Activated T-cell treated with anti-CD3 and anti-CD28 coated beads, Interleukin-2, amount 50 U/mL, for 24 hours (primary cell): ENCODE results near the gene YIPF2.
A peak's percentile ranks its signal among the peaks of the same experiment; 100 is the strongest.

Experiments used
- DNase-seq: peaks from one replicate; pipeline ENCODE4 v3.0.0-alpha.2; 2020
- H3K27ac Mint-ChIP-seq: 2 replicates; pipeline ENCODE4 v1.8.0; 2020; ENCODE audit warnings: mild to moderate bottlenecking, mixed read lengths
- H3K27me3 Mint-ChIP-seq: 2 replicates; pipeline ENCODE4 v1.8.0; 2020; ENCODE audit warnings: mixed read lengths
- H3K36me3 Mint-ChIP-seq: 2 replicates; pipeline ENCODE4 v1.8.0; 2020; ENCODE audit warnings: low read depth, mixed read lengths
- H3K4me1 Mint-ChIP-seq: 2 replicates; pipeline ENCODE4 v1.8.0; 2020; ENCODE audit warnings: low read depth, mixed read lengths
- H3K4me3 Mint-ChIP-seq: 2 replicates; pipeline ENCODE4 v1.8.0; 2020; ENCODE audit warnings: mild to moderate bottlenecking, moderate library complexity, mixed read lengths
- H3K9me3 Mint-ChIP-seq: 2 replicates; pipeline ENCODE4 v1.8.0; 2020; ENCODE audit warnings: mixed read lengths

Gene YIPF2

GRCh38 chr19:10907925-10908324 is 20.5 kb downstream of the YIPF2 start:
- no peaks in the 10 kb centered on the region for H3K4me1 Mint-ChIP-seq
- no peaks in the 10 kb centered on the region for H3K27me3 Mint-ChIP-seq
- H3K9me3 Mint-ChIP-seq: no peaks in the 10 kb centered on the region
- no peak overlapping the region for H3K4me3 Mint-ChIP-seq
- no peak overlapping the region for H3K27ac Mint-ChIP-seq
- peaks cover 63% of the 10 kb centered on the region for H3K36me3 Mint-ChIP-seq
- DNase-seq: no peak

GRCh38 chr19:10899151-10899653 is 29.2 kb downstream of the YIPF2 start:
- Mint-ChIP-seq H3K9me3 (no peaks in the 10 kb centered on the region), H3K27ac (no peak overlapping the region), H3K36me3 (peaks cover 17% of the 10 kb centered on the region), H3K4me3 (no peak overlapping the region), H3K27me3 (no peaks in the 10 kb centered on the region), H3K4me1 (peaks cover 13% of the 10 kb centered on the region)
- no peak for DNase-seq

- no peak for DNase-seq
- Mint-ChIP-seq H3K27ac (no peak overlapping the region), H3K9me3 (no peaks in the 10 kb centered on the region), H3K27me3 (no peaks in the 10 kb centered on the region), H3K36me3 (peaks cover 18% of the 10 kb centered on the region), H3K4me1 (peaks cover 13% of the 10 kb centered on the region), H3K4me3 (no peak overlapping the region)
Observed at GRCh38 chr19:10898633-10899032, 29.8 kb downstream of the YIPF2 start.

GRCh38 chr19:10896851-10897526 is 31.4 kb downstream of the YIPF2 start:
- Mint-ChIP-seq H3K36me3 (peaks cover 9% of the 10 kb centered on the region), H3K4me3 (no peak overlapping the region), H3K9me3 (no peaks in the 10 kb centered on the region), H3K4me1 (peaks cover 13% of the 10 kb centered on the region), H3K27me3 (no peaks in the 10 kb centered on the region), H3K27ac (peak overlapping the region; percentile 51)
- DNase-seq: no peak

- no peak overlapping the region for H3K4me3 Mint-ChIP-seq
- H3K27me3 Mint-ChIP-seq: no peaks in the 10 kb centered on the region
- H3K36me3 Mint-ChIP-seq: peaks cover 10% of the 10 kb centered on the region
- H3K9me3 Mint-ChIP-seq: no peaks in the 10 kb centered on the region
- no peak for DNase-seq
- peaks cover 13% of the 10 kb centered on the region for H3K4me1 Mint-ChIP-seq
- no peak overlapping the region for H3K27ac Mint-ChIP-seq
Observed at GRCh38 chr19:10895920-10896319, 32.5 kb downstream of the YIPF2 start.

- no peak for DNase-seq
- Mint-ChIP-seq H3K4me3 (no peak overlapping the region), H3K9me3 (no peaks in the 10 kb centered on the region), H3K27me3 (no peaks in the 10 kb centered on the region), H3K36me3 (peaks cover 10% of the 10 kb centered on the region), H3K27ac (no peak overlapping the region), H3K4me1 (peaks cover 13% of the 10 kb centered on the region)
Observed at GRCh38 chr19:10895363-10895762, 33.1 kb downstream of the YIPF2 start.

- peaks cover 13% of the 10 kb centered on the region for H3K4me1 Mint-ChIP-seq
- H3K27ac Mint-ChIP-seq: no peak overlapping the region
- H3K9me3 Mint-ChIP-seq: no peaks in the 10 kb centered on the region
- H3K36me3 Mint-ChIP-seq: peaks cover 10% of the 10 kb centered on the region
- no peaks in the 10 kb centered on the region for H3K27me3 Mint-ChIP-seq
- no peak overlapping the region for H3K4me3 Mint-ChIP-seq
- DNase-seq: no peak
Observed at GRCh38 chr19:10894911-10895213, 33.6 kb downstream of the YIPF2 start.

GRCh38 chr19:10892256-10892655 is 36.2 kb downstream of the YIPF2 start:
- Mint-ChIP-seq H3K9me3 (no peaks in the 10 kb centered on the region), H3K27ac (no peak overlapping the region), H3K27me3 (no peaks in the 10 kb centered on the region), H3K4me3 (no peak overlapping the region), H3K4me1 (peaks cover 13% of the 10 kb centered on the region), H3K36me3 (peaks cover 11% of the 10 kb centered on the region)
- no peak for DNase-seq

- Mint-ChIP-seq H3K27ac (no peak overlapping the region), H3K27me3 (no peaks in the 10 kb centered on the region), H3K36me3 (peaks cover 11% of the 10 kb centered on the region), H3K4me3 (no peak overlapping the region), H3K9me3 (no peaks in the 10 kb centered on the region), H3K4me1 (peaks cover 7% of the 10 kb centered on the region)
- DNase-seq: no peak
Observed at GRCh38 chr19:10891405-10892086, 36.9 kb downstream of the YIPF2 start.

- DNase-seq: no peak
- Mint-ChIP-seq H3K9me3 (no peaks in the 10 kb centered on the region), H3K36me3 (peaks cover 11% of the 10 kb centered on the region), H3K4me3 (no peak overlapping the region), H3K27me3 (no peaks in the 10 kb centered on the region), H3K4me1 (peaks cover 3% of the 10 kb centered on the region), H3K27ac (no peak overlapping the region)
Observed at GRCh38 chr19:10889880-10890279, 38.6 kb downstream of the YIPF2 start.

- no peak overlapping the region for H3K4me3 Mint-ChIP-seq
- peaks cover 5% of the 10 kb centered on the region for H3K36me3 Mint-ChIP-seq
- H3K9me3 Mint-ChIP-seq: no peaks in the 10 kb centered on the region
- H3K27me3 Mint-ChIP-seq: no peaks in the 10 kb centered on the region
- no peak overlapping the region for H3K27ac Mint-ChIP-seq
- peaks cover 3% of the 10 kb centered on the region for H3K4me1 Mint-ChIP-seq
- DNase-seq: no peak
Observed at GRCh38 chr19:10888421-10888866, 40.0 kb downstream of the YIPF2 start.

GRCh38 chr19:10887616-10888367 is 40.6 kb downstream of the YIPF2 start:
- Mint-ChIP-seq H3K4me1 (peaks cover 3% of the 10 kb centered on the region), H3K4me3 (no peak overlapping the region), H3K27me3 (no peaks in the 10 kb centered on the region), H3K27ac (no peak overlapping the region), H3K9me3 (no peaks in the 10 kb centered on the region), H3K36me3 (peaks cover 5% of the 10 kb centered on the region)
- no peak for DNase-seq

- no peak overlapping the region for H3K27ac Mint-ChIP-seq
- no peak overlapping the region for H3K4me3 Mint-ChIP-seq
Observed at GRCh38 chr19:10885201-10886169, 43.0 kb downstream of the YIPF2 start.

GRCh38 chr19:10884274-10884673 is 44.2 kb downstream of the YIPF2 start:
- H3K4me3 Mint-ChIP-seq: no peak overlapping the region
- no peak for DNase-seq
- H3K9me3 Mint-ChIP-seq: no peaks in the 10 kb centered on the region
- no peaks in the 10 kb centered on the region for H3K27me3 Mint-ChIP-seq
- peaks cover 18% of the 10 kb centered on the region for H3K36me3 Mint-ChIP-seq
- H3K27ac Mint-ChIP-seq: no peak overlapping the region
- H3K4me1 Mint-ChIP-seq: peaks cover 9% of the 10 kb centered on the region

More at GRCh38 chr19:10885201-10886169, 43.0 kb downstream of the YIPF2 start:
- DNase-seq: no peak
- Mint-ChIP-seq H3K4me1 (peaks cover 3% of the 10 kb centered on the region), H3K9me3 (no peaks in the 10 kb centered on the region), H3K36me3 (peaks cover 10% of the 10 kb centered on the region), H3K27me3 (no peaks in the 10 kb centered on the region)
